Suppressor macrophage (primary cell): Measurements from ENCODE around the gene FXYD6.
"Not testable (repeated sequence)": the region's sequence is repeated elsewhere in the genome, so short reads cannot be mapped to it uniquely, and the experiment has no call there.

Experiments used
- DNase-seq, 4 experiments: peaks; one replicate each; pipeline ENCODE4 v3.0.0-alpha.2; 2020 to 2022

Gene FXYD6

GRCh38 chr11:117868815-117869561, 7.5 kb downstream of the FXYD6 start:
- no peak for DNase-seq

DNA sequence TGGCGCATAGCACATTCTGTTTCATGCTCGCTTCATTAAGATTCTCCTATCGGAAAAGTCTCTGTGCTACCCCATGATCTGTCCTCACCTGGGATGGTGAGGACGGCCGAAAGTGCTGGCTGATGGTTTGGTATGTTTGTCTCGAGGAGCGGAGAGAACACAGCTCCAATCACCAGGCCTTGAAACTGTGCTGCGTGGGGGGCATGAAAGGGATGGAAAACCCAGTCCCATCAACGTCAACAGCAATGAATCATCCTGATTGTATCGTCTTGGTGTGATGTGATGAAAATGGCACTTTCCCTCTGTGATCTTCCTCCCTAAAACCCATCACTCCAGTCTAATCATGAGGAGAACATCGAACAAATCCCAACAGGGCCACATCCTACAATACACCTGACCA, 8.4 kb downstream of the FXYD6 start:
- DNase-seq: no peak

- DNase-seq: no peak
Measured at GRCh38 chr11:117866526-117866925, 9.9 kb downstream of the FXYD6 start.

GRCh38 chr11:117865546-117865945, 10.9 kb downstream of the FXYD6 start:
- not testable (repeated sequence) for DNase-seq

DNA sequence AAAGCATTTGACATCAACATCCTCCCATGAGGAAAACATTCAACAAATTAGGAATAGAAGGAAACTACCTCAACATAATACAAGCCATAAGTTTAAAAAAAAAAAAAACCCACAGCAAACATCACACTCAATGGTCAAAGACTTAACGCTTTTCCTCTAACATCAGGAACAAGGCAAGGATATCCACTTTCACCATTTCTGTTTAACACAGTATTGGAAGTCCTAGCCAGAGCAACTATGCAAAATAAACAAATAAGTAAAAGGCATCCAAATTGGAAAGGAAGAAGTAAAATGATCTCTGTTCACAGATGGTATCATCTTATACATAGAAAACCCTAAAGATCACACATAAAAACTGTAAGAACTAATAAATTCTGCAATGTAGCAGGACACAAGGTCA, 13.1 kb downstream of the FXYD6 start:
- no peak for DNase-seq

- DNase-seq: no peak
Measured at GRCh38 chr11:117862753-117863152, 13.7 kb downstream of the FXYD6 start.

DNA sequence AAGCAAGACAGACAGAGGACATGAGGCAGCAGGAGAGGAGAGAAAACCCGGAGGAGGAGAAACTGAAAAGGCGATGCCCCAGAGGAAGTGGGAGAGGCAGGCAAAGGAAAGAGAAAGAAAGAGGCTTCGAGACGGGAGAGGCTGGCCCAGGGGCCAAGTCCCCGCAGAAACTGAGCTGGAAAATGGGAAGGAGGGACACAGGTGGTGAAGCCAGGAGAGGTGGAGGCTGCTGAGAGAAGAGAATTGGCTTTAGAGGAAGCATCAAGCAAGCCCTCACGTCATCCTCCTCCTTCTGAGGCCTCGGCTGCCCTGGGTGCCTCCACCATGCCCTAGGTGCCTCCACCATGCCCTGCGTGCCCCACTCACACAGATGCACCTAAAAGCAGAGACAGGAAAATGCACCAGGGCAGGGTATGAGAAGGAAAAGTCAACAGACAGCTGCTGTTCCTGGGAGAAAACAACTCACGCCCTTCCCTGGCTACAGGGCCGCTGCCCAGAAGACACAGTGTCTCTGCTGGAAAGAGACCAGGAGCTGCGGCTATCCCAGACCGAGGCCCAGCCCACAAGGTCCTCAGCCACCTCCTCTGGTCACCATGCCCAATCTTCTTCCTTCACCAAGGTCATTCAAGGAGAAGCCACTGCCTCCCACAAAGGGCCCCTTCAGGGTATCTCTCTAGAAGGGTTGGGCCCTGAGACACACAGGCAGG, 14.3 kb downstream of the FXYD6 start:
- DNase-seq: no peak

- DNase-seq: no peak
Measured at GRCh38 chr11:117861151-117862018, 15.1 kb downstream of the FXYD6 start.

DNA sequence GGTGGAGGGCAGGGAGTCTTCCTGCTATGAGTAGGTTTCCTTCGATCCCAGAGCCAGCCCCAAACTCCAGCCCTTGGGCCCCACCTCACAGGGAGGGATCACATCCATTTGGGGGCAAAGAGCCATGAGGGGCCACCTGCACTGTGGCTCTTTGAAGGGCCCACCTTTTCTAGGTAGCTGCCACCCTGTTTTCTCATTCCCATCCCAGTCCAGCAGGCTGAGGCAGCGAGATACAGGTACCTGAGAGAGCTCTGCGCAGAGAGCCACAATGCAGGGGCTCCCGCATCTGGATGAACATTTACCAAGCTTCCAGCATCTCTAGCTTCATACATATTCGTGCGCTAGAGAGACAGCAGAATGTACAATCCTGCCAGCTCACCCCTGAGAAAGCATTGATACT, 16.3 kb downstream of the FXYD6 start:
- DNase-seq: no peak

GRCh38 chr11:117859488-117860112, 16.9 kb downstream of the FXYD6 start:
- no peak for DNase-seq

DNA sequence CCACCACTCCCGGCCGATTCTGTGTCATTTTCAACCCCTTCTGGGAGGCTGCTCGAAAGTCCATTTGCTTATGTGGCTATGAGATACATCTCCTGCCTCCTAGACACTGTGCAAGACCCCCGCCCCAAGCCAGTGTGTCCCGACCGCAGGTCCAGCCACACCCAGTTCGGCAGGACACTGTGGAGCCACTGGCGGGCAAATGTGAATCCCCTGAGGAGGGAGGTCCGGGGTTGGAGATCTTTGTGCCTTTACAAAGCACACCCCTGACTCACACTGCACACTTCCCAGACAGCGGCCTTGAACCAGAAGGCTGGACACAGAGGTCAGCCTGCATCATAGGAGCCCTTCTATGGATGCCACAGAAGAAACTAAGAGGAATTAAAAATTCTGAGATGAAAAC, 17.4 kb downstream of the FXYD6 start:
- no peak for DNase-seq

DNA sequence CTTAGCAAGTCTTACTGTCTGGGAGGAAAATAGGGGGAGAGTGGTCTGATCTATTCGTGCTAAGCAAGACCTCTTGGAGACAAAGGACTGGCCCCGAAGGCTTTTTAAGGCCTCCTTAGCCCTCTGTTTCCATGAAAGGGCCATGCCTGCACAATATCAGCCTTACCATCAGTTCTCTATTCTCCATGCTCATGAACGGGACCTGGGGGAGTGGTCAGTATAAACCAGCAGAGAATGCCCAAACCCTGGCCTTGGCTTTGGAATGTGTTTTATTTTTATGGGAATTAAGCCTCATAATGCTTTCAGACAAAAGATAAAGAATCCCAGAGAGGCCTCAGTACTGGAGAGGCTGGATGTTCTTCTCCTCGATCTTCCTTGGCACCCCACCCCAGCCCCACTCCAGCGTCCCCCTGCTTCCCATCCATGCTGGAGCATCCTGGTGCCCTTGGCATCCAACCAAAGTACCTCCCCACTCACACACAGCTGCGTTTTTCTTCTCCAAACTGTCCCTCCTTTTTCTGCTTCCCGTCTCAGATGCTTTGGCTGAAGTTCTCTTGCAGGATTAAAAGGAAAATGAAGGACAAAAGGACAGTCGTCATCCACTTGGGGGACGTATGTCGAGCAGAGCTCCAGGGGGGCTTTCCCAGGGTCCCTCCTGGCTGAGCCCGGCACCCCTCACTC, 18.6 kb downstream of the FXYD6 start:
- DNase-seq: no peak

DNA sequence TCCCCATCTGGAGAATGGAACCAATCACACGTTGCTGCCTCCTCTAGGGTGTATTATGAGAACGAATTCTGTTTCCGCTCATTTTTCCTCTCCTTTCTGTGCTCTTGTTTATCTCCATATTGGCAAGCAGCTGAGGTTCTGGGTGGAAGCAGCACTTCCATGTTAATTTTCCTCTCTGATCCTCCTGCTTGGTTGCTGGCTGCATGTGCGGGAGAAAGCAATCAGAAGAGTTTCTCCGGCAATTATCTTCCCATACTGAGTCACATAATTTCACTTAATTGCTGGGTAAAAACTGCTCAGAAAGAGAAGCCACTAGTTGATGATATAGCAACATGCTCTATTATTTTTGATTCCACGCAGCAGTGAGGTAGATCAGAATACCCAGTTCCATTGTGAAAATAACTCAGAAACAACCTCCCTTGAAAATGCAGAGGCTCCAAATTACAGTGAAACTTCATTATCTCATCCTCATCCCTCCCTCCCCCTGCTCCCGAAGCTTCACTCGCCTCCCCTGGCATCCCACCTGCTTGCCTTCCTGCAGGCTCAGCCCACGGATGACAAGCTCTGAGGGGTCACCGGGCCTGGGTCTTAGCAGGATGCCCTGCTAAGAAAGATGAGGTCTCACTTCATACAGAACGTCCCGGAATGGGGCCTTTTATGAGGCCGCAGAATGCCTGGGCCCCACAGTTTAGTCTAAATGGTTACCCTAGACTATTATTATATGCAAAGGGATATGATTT, 20.4 kb downstream of the FXYD6 start:
- DNase-seq: no peak

- no peak for DNase-seq
Measured at GRCh38 chr11:117855186-117855845, 21.1 kb downstream of the FXYD6 start.

DNA sequence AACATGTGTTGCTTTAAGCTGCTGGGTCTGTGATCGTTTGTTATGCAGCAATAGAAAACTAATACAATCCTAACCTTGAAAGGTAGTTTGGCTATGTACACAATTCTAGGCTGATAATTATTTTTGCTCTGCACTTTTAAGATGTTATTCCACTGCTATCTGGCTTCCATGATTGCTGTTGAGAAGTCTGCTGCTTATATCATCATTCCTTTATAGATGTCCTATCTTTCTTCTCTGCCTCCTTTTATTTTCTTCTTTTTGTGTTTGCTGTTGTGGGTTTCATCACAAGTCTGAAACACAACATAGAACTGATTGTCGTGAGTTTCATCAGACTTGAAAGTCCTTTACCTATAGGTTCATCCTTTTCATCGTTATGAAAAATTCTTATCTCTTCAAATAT, 24.1 kb downstream of the FXYD6 start:
- DNase-seq: no peak

DNA sequence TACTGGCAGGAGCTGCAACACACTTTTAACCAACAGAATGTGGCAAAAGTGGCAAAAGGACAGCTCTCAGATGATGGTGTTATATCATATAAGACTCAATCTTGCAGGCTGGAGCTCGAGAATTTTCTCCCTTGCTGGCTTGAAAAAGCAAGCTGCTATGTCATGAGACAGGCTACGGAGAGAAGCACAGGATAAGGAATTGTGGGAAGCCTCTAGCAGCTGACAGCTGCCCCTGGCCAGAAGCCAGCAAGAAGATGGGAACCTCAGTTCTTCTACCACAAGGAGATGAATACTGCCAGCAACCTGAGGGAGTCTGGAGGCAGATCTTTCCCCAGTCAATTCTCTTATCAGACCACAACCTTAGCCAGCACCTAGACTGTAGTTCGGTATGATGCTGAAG, 24.6 kb downstream of the FXYD6 start:
- peak in 3 of 4 experiments; percentile 41 to 70 (median 64) for DNase-seq

GRCh38 chr11:117851106-117851505, 25.4 kb downstream of the FXYD6 start:
- DNase-seq: no peak

GRCh38 chr11:117849781-117850414, 26.6 kb downstream of the FXYD6 start:
- no peak for DNase-seq

DNA sequence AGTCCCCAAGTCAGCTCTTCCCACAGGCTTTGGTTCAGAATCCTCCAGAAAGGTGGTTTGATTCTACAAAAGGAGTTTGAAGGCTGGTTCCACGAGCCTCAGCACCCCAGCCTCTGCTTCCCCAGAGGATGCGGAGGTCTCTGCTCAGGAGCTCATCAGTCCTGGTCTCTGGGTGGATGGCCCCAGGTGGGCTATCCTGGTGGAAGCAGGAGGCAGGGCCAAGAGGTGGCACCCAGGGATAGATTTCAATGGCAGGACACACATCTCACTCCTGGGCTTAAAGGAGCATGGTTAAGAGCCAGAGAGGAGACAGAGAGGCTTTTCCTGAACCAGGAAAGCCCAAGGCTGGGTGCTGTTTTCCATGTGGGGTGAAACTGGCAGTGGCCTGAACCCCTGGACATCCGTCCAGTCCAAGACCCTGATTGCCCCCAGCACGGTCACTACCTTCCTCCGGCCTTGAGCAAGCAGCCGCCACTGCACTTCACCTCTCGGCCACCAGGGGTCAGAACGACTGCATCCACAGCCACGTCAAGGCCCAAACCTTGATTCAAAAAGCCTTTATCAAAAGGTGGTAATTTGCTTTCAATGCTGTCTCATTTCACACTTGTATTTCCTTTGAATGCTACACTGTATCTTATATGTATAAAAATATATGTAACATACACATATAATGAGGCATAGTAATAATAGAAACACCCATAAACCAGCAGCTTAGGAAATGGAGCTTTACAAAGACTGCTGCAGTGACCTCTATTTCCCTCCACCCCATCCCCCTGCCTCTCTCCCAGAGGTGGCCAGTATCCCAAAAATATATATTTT, 32.6 kb downstream of the FXYD6 start:
- DNase-seq: peak; percentile 74 to 90 (median 84)
